HCT116 (cell line): ENCODE measurements around the gene MINDY4. TPM values are rescaled to one million over a fixed set of nuclear protein-coding genes. Genes with fewer than 3 reads are reported as not detected.

Source experiments
- ATAC-seq: fragments of 200-7000 bp; cut with Tn5 transposase; 2 replicates; pipeline ENCODE4 v1.9.1; 2020; ENCODE audit warnings: mild to moderate bottlenecking, moderate library complexity
- BruUV-seq: library from RNA; stranded (reverse); fragments of 400-500 nt; replicated peaks from 2 replicates; lab custom pipeline; 2021; lab: Mats Ljungman, UMichigan
- CTCF ChIA-PET: fragments of 300-600 bp; sonication (Branson Sonifier 250); formaldehyde crosslinking; loops from one replicate; lab custom pipeline; 2021; ENCODE audit warnings: antibody characterized with exemption; lab: Charles Lee
- POLR2A ChIA-PET: fragments of 300-600, 350-600 bp; sonication (Branson Sonifier 250); formaldehyde crosslinking; loops from one replicate; lab custom pipeline; 2021; ENCODE audit warnings: antibody characterized with exemption; lab: Charles Lee
- RAD21 ChIA-PET, 2 experiments: fragments of 300-600 bp; sonication (Branson Sonifier 250); formaldehyde crosslinking; loops; one replicate each; lab custom pipeline; 2023; ENCODE audit warnings: low total read pairs in 2 of 2; ENCODE audit not compliant: uncharacterized antibody in 2 of 2, unreplicated experiment in 2 of 2, low non-redundant PET in 1 of 2; lab: Charles Lee
- DNase-seq: peaks from one replicate; pipeline ENCODE4 v3.0.0-alpha.2; 2010; ENCODE audit warnings: low read depth, low spot score
- H2AFZ ChIP-seq: fragments of 200-600 bp; shearing (Covaris generic), sonication (generic); 2 replicates; pipeline ENCODE4 v1.6.1; 2017; ENCODE audit warnings: low read depth, mixed run types, mixed read lengths, antibody characterized with exemption, low read length; ENCODE audit not compliant: poor library complexity, severe bottlenecking
- H3K27ac ChIP-seq: 2 replicates; pipeline ENCODE4 v1.5.1; 2012; ENCODE audit warnings: low read depth, low read length
- H3K27me3 ChIP-seq: fragments of 200-600 bp; sonication (generic); 2 replicates; pipeline ENCODE4 v1.6.1; 2016; ENCODE audit warnings: mixed run types, low read length, mixed read lengths; ENCODE audit not compliant: insufficient read depth
- H3K36me3 ChIP-seq, 2 experiments: fragments of 200-500 bp in 1 of 2; fragments of 200-600 bp in 1 of 2; sonication (Bioruptor generic) in 1 of 2; sonication (generic) in 1 of 2; 2 replicates each; pipeline versions ENCODE4 v1.5.1 to v1.6.1; 2014 to 2016; ENCODE audit warnings: low read length in 2 of 2, inconsistent platforms in 1 of 2, mixed read lengths in 1 of 2, mixed run types in 1 of 2; ENCODE audit not compliant: insufficient read depth in 2 of 2, control insufficient read depth in 1 of 2
- H3K4me1 ChIP-seq, 2 experiments: fragments of 200-600 bp in 1 of 2; sonication (generic) in 1 of 2; 2 replicates each; pipeline versions ENCODE4 v1.5.1 to v1.6.1; 2012 to 2017; ENCODE audit warnings: low read length in 2 of 2, inconsistent platforms in 1 of 2, mild to moderate bottlenecking in 1 of 2, mixed read lengths in 1 of 2, mixed run types in 1 of 2, moderate library complexity in 1 of 2; ENCODE audit not compliant: insufficient read depth in 2 of 2, control insufficient read depth in 1 of 2
- H3K4me2 ChIP-seq: fragments of 200-600 bp; sonication (generic); 2 replicates; pipeline ENCODE4 v1.6.1; 2017; ENCODE audit warnings: mixed run types, low read length, mixed read lengths
- H3K4me3 ChIP-seq, 2 experiments: fragments of 200-600 bp in 1 of 2; sonication (generic) in 1 of 2; replicated peaks in 1 of 2; 2 replicates each; pipeline ENCODE4 v1.5.1; 2011 to 2016; ENCODE audit warnings: low read length in 2 of 2, control low read depth in 1 of 2, low read depth in 1 of 2, mild to moderate bottlenecking in 1 of 2, mixed read lengths in 1 of 2, mixed run types in 1 of 2
- H3K79me2 ChIP-seq: fragments of 200-600 bp; sonication (generic); 2 replicates; pipeline ENCODE4 v1.6.1; 2017; ENCODE audit warnings: mild to moderate bottlenecking, mixed run types, low read length, moderate library complexity, mixed read lengths; ENCODE audit not compliant: insufficient read depth
- H3K9ac ChIP-seq: fragments of 200-600 bp; sonication (generic); 2 replicates; pipeline ENCODE4 v1.6.1; 2016; ENCODE audit warnings: low read length, mixed read lengths
- H3K9me2 ChIP-seq: fragments of 200-600 bp; sonication (generic), shearing (Covaris generic); 2 replicates; pipeline ENCODE4 v1.6.1; 2017; ENCODE audit warnings: mixed run types, mild to moderate bottlenecking, moderate library complexity; ENCODE audit not compliant: insufficient read depth
- H3K9me3 ChIP-seq, 2 experiments: fragments of 200-500 bp in 1 of 2; fragments of 200-600 bp in 1 of 2; sonication (Bioruptor generic) in 1 of 2; sonication (generic) in 1 of 2; 2 replicates each; pipeline ENCODE4 v1.6.1; 2014 to 2017; ENCODE audit warnings: low read length in 2 of 2, mixed read lengths in 2 of 2, inconsistent platforms in 1 of 2, low read depth in 1 of 2, mild to moderate bottlenecking in 1 of 2, mixed run types in 1 of 2, moderate library complexity in 1 of 2; ENCODE audit not compliant: control insufficient read depth in 1 of 2, insufficient read depth in 1 of 2
- H4K20me1 ChIP-seq: fragments of 200-600 bp; sonication (generic), shearing (Covaris generic); 2 replicates; pipeline ENCODE4 v1.6.1; 2017; ENCODE audit warnings: mixed run types, mild to moderate bottlenecking, moderate library complexity; ENCODE audit not compliant: insufficient read depth
- CEBPB ChIP-seq: IDR thresholded peaks from 2 replicates; pipeline ENCODE4 v1.6.1; 2012; ENCODE audit warnings: low read depth
- CTCF ChIP-seq, 3 experiments: fragments of 200-600 bp in 1 of 3; sonication (generic) in 1 of 3; IDR thresholded peaks in 2 of 3; conservative IDR thresholded peaks in 1 of 3; 2 replicates each; pipeline ENCODE4 v1.5.1; 2012 to 2017; ENCODE audit warnings: low read depth in 2 of 3, low read length in 2 of 3, antibody characterized with exemption in 1 of 3, borderline replicate concordance in 1 of 3, control low read depth in 1 of 3, mild to moderate bottlenecking in 1 of 3, mixed read lengths in 1 of 3, mixed run types in 1 of 3, moderate library complexity in 1 of 3; ENCODE audit not compliant: insufficient read depth in 1 of 3
- ELF1 ChIP-seq: IDR thresholded peaks from 2 replicates; pipeline ENCODE4 v1.6.1; 2012; ENCODE audit warnings: low read depth, borderline replicate concordance
- EZH2 ChIP-seq: fragments of 200-600 bp; sonication (generic); IDR thresholded peaks from 2 replicates; pipeline ENCODE4 v1.6.1; 2017; ENCODE audit warnings: antibody characterized with exemption, mixed run types
- EZH2phosphoT487 ChIP-seq: fragments of 200-600 bp; IDR thresholded peaks from 2 replicates; pipeline ENCODE4 v1.6.1; 2018; ENCODE audit warnings: antibody characterized with exemption, borderline replicate concordance
- JUND ChIP-seq: IDR thresholded peaks from 2 replicates; pipeline ENCODE4 v1.6.1; 2012
- POLR2A ChIP-seq: IDR thresholded peaks from 2 replicates; pipeline ENCODE4 v1.7.0; 2011; ENCODE audit warnings: borderline replicate concordance; ENCODE audit not compliant: insufficient read depth, insufficient read length; ENCODE audit errors: extremely low read depth
- POLR2AphosphoS5 ChIP-seq: IDR thresholded peaks from 2 replicates; pipeline ENCODE4 v1.6.1; 2011; ENCODE audit warnings: mild to moderate bottlenecking, low read depth, low read length, moderate library complexity
- RAD21 ChIP-seq: IDR thresholded peaks from 2 replicates; pipeline ENCODE4 v1.6.1; 2012; ENCODE audit warnings: low read depth, mild to moderate bottlenecking
- REST ChIP-seq: IDR thresholded peaks from 2 replicates; pipeline ENCODE4 v1.6.1; 2012; ENCODE audit warnings: low read depth
- SIN3A ChIP-seq: IDR thresholded peaks from 2 replicates; pipeline ENCODE4 v1.6.1; 2012; ENCODE audit warnings: low read depth
- SRF ChIP-seq: IDR thresholded peaks from 2 replicates; pipeline ENCODE4 v1.6.1; 2012; ENCODE audit warnings: low read depth
- YY1 ChIP-seq: IDR thresholded peaks from 2 replicates; pipeline ENCODE4 v1.6.1; 2011; ENCODE audit warnings: low read length, low read depth, moderate library complexity, mild to moderate bottlenecking; ENCODE audit not compliant: insufficient replicate concordance; ENCODE audit errors: extremely low read depth
- ZFX ChIP-seq: fragments of 450-650 bp; IDR thresholded peaks from 2 replicates; pipeline ENCODE4 v1.6.1; 2017
- intact Hi-C: fragments of 100-400 bp; cut with micrococcal nuclease; formaldehyde crosslinking; loops from 2 replicates; pipeline ENCODE4 v1.10.0; 2022
- total RNA-seq: library from RNA; stranded (reverse); gene quantifications from one replicate; pipeline ENCODE4 v1.2.1, GENCODE V29; 2021; ENCODE audit not compliant: unreplicated experiment

MINDY4 gene
- total RNA-seq, 1 experiment from 2014 or later, result 6.1 TPM

- ChIA-PET CTCF (no interaction called here), POLR2A (no interaction called here), RAD21 (no interaction called here)
- intact Hi-C loops, result no loop called here
- no peak for DNase-seq
- Histone ChIP-seq H3K4me2 (no peak overlapping the region), H3K36me3 (no peaks in the 10 kb centered on the region; a peak in 1 of 4 replicates), H3K79me2 (no peaks in the 10 kb centered on the region), H3K4me1 (no peaks in the 10 kb centered on the region), H3K9me2 (no peaks in the 10 kb centered on the region), H3K9me3 (no peaks in the 10 kb centered on the region), H3K9ac (no peak overlapping the region), H4K20me1 (no peaks in the 10 kb centered on the region), H3K4me3 (no peak overlapping the region), H3K27ac (no peak overlapping the region), H2AFZ (no peak overlapping the region), H3K27me3 (no peaks in the 10 kb centered on the region)
- BruUV-seq, result no TSS peak
- ATAC-seq, result no peak
- no peak for TF ChIP-seq POLR2A
- no peak for TF ChIP-seq ZFX
- no peak for TF ChIP-seq JUND
- TF ChIP-seq EZH2phosphoT487, result no peak
- no peak for TF ChIP-seq ELF1
- TF ChIP-seq SRF, result no peak
- no peak for TF ChIP-seq REST
- no peak for TF ChIP-seq POLR2AphosphoS5
- TF ChIP-seq YY1, result no peak
- TF ChIP-seq CTCF (IDR thresholded peaks at IDR 0.05 in 2 of 3, conservative IDR thresholded peaks at IDR 0.05 in 1 of 3; ENCODE audit: borderline replicate concordance in 1 of 3, insufficient read depth in 1 of 3, low read depth in 2 of 3, low read length in 2 of 3), result no peak
- TF ChIP-seq RAD21, result no peak
- no peak for TF ChIP-seq CEBPB
- no peak for TF ChIP-seq EZH2
- TF ChIP-seq SIN3A, result no peak
Measured at GRCh38 chr7:30862995-30863705, 91.9 kb downstream of the MINDY4 start.
